NCI-H1694 treated with DMSO at 0.1 percent for 48 hours (cell line): Measurements from ENCODE around the gene BHLHE23.

Source experiments
- DNase-seq: peaks from one replicate; lab custom pipeline; 2025; lab: John Stamatoyannopoulos, UW

The BHLHE23 gene

DNA sequence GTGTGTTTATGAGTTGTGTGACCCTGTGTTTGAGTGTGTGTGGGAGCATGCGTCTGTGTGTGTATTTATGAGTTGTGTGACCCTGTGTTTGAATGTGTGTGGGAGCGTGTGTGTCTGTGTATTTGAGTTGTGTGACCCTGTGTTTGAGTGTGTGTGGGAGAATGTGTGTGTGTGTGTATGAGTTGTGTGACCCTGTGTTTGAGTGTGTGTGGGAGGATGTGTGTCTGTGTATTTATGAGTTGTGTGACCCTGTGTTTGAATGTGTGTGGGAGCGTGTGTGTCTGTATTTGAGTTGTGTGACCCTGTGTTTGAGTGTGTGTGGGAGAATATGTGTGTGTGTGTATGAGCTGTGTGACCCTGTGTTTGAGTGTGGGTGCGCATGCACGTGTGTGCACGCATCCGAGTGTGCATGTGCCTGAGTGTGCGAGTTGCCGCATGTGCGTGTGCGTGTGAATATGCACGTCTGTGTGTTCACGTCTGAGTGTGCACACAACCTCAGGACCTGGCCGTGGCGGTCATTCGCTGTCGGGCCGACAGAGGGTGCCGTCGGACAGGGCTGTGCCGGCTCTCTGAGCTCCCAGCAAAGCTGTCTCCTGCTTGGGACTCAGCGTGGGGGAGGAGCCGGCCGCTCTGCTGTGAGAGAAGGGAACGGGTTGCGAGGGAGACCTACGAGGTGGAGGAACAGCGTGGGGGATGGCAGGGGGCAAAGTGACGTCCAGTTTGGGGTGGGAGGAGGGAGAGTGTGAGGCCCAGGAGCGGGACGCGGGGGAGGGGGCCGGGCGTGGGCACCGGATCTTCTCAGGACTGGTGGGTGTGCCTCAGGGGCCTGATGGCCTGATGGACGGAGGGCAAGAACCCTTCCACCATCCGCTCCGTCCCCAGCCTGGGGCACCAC is 34.6 kb downstream of the BHLHE23 start:
- DNase-seq = peak; percentile 53

DNA sequence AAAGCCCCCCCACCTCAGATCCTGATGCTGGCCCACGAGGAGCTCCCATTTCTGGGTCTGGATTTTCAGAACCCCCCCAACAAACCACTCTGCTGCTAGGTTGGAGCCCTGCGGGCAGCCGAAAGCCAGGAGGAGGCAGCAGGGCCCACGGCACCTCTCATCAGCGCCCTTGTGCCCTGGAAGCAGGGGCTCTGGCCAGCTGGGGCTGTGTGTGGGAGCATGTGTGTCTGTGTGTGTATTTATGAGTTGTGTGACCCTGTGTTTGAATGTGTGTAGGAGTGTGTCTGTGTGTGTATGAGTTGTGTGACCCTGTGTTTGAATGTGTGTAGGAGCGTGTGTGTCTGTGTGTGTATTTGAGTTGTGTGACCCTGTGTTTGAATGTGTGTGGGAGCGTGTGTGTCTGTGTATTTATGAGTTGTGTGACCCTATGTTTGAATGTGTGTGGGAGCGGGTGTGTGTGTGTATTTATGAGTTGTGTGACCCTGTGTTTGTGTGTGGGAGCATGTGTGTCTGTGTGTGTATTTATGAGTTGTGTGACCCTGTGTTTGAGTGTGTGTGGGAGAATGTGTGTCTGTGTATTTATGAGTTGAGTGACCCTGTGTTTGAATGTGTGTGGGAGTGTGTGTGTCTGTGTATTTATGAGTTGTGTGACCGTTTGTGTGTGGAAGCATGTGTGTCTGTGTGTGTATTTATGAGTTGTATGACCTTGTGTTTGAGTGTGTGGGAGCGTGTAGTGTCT is 35.4 kb downstream of the BHLHE23 start:
- DNase-seq = no peak

DNA sequence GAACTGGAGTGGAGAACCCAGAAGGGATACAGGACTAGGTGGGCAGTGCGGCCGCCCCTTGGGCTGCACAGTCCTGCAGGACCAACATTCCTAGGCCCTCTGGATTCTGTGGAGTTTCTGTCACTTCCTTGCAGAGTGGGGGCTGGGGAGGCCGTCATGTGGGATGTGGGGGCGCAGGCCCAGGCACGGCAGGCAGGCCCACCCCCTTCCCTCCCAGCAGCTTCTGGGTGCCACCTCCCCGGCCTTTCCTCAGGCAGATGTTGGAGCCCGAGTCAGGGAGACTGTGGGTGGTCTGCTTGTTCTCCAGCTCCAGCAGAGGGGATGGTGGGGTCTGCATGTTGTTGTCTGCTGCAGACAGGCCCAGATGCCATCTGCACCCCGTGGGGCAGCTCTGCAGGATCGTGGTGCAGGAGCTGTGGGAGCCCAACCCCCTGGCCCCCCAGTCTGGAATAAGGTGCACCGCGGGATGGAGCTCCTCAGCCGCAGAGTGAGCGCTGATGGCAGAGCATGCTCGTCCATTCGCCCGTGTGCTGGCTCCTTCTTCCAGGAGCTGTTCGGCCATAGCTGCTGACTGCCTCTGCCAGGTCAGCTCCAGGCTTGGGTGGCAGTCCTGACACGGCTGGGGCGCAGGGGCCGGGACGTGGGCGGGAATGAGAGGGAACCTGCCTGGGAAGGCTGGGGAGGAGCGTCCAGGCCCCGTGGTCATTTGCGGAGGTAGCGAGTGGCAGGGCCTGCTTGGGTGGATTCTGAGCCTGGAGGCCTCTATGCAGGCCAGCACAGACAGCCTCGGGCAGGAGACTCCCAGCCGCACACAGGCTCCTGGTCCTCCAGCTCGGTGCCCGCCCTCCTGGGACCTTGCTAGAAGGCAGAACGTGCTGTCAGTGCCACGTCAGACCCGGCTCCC is 36.2 kb downstream of the BHLHE23 start:
- no peak for DNase-seq

DNA sequence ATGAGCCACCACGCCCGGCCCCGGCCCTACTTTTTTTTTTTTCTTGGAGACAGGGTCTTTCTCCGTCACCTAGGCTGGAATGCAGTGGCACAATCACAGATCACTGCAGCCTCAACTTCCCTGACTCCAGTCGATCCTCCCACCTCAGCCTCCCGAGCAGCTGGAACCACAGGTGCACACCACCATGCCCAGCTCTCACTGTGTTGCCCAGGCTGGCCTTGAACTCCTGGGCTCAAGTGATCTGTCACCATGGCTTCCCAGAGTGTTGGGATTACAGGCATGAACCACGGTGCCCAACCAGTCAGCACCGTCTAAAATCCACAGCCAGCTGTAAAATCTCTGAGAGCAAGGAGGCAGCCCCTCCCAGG is 36.8 kb downstream of the BHLHE23 start:
- DNase-seq = no peak

DNA sequence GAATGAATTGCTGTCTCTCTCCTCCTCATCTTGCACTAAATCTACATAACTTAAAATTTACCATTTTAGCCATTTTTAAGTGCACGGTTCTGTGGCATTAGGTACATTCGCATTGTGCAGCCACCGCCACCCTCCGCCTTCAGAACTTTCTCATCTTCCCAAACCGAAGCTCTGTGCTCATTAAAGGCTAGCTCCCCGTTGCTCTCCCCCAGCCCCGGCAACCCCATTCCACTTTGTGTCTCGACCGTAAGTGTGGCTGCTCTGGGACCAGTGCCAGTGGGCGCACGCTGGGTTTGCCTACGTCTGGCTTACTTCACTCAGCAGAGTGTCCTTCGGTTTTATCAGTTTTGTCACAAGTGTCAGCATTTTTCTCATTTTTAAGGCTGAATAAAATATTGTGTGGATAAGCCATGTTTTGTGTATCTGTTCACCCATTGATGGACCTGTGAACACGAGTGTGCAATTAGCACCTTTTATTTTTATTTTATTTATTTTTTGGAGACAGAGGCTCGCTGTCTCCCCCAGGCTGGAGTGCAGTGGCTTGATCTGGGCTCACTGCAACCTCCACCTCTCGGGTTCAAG is 37.5 kb downstream of the BHLHE23 start:
- DNase-seq = no peak

DNA sequence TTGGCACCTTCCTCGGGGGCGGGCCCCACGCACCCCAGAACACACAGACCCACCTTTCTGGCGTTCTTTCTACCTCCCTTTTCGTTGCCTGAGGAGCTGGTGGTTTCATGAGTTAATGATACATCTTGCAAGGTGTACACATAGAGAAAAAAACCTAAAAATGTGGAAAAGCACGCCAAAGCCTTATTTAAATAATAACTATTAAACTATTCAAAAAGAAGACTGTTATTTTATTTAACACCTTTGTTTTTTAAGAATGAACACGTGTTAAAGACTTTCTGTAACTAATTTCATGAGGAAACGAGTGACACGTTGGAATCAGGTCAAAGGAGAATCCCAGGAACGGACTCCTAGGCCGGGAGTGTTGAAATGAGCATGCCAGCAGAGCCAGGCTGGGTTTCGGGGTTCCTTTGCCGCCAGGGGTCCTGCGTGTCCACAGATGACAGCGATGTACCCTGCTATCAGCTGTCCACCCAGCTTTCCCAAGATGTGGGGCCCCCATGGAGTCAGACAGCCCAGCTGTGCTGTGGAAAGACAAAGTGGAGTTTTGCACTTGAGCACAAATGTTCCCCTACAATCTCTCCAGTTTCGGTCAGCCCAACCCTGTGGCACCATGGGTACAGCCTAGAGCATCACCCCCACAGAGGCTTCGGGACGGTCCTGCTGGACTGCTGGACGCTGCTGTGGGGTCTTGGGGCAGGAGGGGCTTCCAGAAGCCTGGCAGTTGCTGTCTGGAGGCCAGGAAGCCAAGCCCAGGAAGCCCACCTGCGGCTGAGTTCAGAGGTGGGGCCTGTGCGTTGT is 38.2 kb downstream of the BHLHE23 start:
- DNase-seq = no peak

DNA sequence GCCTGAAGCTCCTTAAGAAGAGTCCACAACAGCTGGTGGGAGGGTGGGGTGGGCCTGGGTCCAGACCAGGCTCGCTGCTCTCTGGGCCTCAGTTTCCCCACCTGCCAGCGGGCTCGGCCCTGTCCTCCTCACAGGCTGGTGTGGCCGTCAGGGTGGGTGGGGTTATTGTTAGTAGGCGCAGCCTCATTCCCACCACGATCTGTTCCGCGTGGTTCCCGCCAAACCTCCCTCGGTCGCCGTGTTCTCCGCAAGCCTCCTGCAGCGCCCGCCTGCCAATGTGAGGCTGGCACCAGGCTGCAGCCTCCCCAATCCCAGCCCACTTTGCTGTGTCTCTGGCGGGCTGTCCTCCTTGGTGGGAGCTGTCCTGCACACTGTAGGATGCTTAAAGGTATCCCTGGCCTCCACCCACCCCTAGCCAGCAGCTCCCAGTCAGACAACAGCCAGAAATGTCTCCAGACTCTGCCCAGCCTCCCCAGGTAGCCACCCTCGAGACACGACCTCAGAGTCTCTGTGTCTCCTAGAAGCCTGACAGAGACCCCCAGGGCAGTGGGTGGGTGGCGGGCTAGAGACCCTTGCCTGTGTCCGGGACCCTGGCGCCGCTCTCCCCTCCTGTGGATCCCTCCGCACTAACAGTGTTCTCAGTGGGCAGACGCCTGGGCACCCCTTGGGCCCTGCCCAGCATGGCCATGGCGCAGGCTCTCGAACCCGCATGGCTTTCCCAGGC is 39.0 kb downstream of the BHLHE23 start:
- DNase-seq = no peak

DNA sequence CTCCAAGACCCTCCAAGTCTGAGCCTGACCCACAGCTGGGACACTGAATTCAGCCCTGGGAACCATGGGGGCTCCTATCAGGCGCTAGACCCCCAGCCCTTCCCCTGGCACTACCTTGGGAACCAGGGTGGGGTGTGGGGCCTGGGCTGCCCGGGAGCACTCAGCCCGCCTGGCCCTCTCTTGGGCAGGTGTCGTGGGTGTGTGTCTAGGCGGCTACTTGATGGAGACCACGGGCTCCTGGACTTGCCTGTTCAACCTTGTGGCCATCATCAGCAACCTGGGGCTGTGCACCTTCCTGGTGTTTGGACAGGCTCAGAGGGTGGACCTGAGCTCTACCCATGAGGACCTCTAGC is 39.6 kb downstream of the BHLHE23 start:
- no peak for DNase-seq

DNA sequence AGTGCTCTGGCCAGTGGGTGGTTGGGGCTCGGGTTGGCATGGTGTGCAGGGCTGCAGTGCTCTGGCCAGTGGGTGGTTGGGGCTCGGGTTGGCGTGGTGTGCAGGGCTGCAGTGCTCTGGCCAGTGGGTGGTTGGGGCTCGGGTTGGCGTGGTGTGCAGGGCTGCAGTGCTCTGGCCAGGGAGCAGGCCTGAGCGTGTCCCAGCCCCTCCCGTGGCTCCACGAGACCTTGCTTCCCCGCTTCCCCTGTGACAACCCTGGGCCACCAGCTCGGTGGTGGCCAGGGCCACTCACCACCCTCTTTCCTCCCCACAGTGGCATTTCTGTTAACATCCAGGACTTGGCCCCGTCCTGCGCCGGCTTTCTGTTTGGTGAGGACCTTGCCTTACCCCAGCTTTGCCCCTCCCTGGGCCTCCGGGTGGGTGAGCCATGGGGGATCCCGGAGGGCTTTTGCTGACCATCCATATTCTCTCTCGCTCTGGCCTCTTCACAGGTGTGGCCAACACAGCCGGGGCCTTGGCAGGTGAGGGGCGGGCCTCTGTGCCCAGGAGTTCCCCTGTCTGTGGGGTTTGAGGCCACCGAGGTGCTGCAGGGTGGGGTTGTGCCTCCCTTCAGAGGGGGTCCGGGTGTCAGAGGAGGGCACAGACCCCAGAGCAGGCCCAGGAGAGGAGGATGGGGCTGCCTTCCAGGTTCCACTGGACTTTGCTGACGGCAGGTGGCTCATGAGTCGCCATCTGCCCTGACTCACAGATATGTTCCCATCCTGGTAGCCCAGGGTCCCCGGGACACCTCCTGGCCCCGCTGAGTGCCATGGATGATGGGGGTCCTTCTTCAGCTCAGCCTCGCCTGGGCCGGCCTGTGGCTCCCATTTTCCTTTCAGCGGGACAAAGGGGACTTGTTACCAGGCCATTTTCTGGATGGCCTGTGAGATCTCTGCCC is 40.3 kb downstream of the BHLHE23 start:
- DNase-seq = no peak

DNA sequence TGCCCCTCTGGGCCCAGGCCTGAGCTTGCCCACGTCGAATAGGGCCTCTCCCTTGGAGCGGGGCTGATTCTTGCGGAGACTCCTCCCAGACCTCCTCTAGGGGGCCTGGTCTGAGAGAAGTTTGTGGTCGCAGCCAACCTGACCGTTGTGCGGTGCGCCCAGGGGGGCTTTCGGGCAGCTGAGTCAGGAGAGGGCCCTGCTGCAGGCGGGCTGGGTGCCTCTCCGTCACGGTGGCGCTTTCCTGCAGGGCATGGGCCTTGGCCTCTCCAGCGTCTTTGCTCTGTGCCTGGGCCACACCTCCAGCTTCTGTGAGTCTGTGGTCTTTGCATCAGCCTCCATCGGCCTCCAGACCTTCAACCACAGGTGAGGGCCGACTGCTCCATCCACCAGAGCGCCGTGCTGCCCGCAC is 41.4 kb downstream of the BHLHE23 start:
- DNase-seq = no peak

DNA sequence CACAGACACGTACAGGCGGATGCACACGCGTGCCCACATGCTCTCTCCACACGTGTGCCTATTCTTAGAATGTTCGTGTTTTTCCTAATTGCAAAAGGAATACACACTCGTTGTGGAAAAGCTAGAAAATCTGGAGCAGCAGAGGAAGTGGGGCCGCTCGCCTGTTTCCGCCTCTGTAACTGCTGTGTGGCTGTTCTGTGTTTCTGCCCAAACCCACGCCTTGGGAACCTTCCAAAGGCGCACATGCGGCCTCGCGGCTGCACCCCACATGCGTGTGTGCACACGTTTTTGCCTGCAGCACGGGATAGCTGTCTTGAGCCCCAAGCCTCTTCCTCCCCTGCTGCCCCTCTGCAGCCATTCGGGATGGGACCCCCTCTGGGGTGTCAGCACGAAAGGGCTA is 42.1 kb downstream of the BHLHE23 start:
- DNase-seq = no peak

DNA sequence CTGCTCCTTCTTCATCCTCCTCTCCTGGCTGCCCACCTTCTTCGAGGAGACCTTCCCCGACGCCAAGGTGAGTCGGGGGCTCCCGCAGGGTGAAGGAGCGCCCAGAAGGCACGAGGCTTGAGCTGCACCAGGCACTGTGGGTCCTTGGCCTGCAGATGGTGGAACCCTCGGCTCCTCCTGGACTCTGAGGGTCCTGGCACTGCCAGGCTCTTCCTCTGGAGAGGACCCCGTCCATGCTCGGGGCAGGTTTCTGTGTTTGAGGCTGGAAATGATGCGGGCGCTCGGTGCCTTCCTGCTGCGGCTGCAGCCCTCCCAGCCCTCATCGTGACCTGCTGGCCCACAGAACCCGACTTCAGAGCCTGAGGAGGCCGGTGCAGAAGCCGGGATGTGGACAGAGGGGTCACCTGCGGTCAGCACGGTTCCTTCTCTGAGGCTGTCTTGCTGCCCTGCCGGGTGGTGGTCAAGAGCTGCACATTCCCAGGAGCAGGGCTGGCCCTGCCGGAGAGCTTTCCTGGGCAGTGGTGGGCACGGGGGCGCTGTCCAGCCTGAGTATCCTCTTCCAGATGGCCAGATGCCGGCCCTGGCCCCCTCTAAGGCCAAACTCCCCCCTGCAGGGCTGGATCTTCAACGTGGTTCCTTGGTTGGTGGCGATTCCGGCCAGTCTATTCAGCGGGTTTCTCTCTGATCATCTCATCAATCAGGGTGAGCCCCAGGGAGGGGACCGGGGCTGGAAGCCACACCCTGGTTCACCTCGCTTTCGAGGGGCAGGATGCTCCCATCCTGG is 43.0 kb downstream of the BHLHE23 start:
- DNase-seq = no peak

DNA sequence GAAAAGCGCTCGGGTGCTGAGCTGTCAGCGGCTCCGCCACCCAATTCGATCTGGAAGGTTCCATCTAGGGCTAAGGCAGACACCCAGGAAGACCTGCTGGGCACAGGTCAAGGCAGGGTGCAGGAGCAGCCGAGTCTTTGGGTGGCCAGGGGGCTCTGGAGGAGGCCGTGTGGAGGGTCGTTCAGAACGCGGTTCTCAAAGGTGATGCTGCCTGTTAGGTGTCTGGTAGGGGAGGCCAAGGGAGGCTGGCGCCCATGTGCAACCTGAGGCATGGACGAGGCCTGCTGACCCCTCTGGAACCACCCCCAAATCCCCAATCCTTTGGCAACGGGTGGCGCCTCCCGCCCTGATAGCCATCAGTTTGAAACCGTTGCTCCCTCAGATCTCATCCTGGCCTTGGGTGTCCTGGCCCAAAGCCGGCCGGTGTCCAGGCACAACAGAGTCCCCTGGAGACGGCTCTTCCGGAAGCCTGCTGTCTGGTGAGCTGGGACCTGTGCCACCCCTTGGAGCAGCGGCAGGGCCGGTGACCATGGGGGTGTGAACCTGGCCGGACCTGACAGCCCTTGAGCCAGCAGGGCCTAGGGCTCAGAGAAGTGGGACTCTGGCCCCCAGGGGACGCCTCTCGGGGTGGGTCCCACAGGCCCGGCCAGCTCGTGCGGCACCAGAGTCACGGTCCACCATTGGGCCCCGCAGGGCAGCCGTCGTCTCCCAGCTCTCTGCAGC is 43.7 kb downstream of the BHLHE23 start:
- no peak for DNase-seq

DNA sequence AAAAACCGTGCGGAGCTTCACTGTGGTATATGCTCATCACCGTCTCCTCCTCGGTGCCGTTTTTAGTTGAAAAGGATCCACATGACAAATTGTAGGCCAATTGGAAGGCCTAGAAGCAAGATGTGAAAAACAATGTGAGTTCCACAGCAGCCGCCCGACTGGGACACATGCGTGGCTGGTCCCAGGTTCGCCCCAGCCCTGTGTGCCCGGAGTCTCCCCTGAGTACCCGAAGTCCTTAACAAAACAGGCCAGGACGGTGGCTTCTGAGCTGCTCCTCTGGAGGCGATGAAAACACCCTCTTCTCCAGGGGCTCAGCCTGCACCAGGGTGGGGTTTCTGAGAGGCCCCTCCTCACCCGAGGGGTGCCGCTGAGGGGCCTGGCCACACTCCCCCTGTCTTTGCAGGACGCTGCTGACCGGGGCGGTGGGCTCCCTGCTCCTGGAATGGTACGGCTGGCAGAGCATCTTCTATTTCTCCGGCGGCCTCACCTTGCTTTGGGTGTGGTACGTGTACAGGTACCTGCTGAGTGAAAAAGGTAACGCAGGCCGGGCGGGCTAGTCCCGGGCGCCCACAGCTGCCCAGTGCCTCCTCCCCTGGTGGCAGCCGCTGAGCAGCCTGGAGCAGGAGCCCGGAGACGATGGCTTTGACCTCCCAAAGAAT is 44.4 kb downstream of the BHLHE23 start:
- DNase-seq = no peak

DNA sequence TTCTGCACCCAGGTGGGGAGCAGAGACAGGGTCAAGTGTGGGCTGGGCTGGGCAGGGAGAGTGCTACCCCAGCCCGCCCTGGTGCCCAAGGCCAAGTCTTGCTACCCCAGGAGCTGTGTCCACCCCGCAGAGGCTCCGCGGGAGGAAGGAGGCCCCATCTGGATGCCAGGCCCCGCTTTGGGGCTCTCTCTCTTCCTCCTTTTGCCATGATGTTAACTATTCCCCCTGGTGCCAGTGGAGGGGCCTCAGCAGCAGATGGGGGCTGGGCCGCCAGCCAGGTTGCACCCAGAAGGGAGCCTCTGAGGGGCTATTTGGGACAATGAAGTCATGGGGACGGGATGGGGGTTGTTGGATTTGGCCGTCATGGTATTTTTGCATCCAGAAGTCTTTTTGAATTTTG is 45.0 kb downstream of the BHLHE23 start:
- DNase-seq = no peak

DNA sequence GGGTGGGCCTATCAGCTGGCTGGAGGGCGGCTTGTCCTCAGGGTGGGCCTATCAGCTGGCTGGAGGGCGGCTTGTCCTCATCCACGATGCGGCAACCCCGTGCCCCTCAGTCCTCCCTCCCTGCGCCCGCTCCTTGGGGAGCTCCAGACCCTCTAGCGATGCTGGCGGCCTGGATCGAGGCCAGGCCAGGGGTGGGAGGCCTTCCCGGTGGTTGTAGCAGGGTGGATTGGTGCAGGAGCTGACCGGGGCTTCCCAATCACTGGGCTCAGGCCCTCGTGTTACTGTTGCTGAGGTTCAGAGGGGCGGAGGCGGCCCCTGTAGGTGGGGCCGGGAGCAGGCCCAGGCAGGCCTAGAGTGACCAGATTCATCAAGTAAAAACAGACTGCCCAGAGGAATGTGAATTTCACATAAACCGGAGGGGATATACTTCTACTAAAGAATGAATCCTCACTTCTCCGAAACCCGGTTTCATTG is 45.4 kb downstream of the BHLHE23 start:
- no peak for DNase-seq
